ENCODE measurements around the gene CFAP221. TPM values are rescaled to one million over a fixed set of nuclear protein-coding genes. Genes with fewer than 3 reads are reported as not detected.

Gene CFAP221
- polyA plus RNA-seq, 2 of the 4 experiments (the other 2 are of a cell fraction) = 0.17 to 0.30 TPM

DNA sequence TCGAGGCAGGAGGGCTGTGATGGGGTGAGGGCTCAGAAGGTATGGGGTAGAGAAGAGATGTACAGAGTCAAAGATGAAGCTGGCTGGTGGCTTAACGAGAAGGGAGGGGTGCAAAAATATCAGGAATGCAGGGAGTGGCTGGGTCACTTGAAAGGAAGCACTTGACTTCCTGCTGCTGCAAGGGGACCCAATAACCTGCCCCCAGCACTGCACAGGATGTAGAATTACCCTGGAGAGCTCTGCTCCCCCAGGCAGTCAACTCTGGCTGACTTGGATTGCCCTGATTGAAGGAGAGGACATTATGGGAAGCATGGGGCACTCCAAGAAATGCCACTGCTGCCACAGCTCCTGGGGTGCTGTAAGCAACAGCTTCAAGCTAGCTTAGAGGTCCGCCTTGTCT lies 41.8 kb downstream of the CFAP221 start:
- CTCF ChIA-PET = interaction anchor here (1.2 kb wide), 2 partner anchors 8 to 110 kb away, joined by 3 to 5 read pairs; no protein-coding TSS in a partner anchor
- no peak for DNase-seq (ENCODE audit: low read depth in 1 of 2, low spot score in 1 of 2)
- WGBS (ENCODE audit: missing lambda C conversion rate) = 6% methylated on average over 3 of the region's 3 CpGs
- H3K27ac ChIP-seq = no peak overlapping the region
- no peak overlapping the region for H3K4me2 ChIP-seq
- no peak for FAIRE-seq
- H3K4me1 ChIP-seq = no peaks in the 10 kb centered on the region
- no peak for TF ChIP-seq HOXB5 (CRISPR knock-in tag; IDR thresholded peaks at IDR 0.05)
- no peak for TF ChIP-seq CBX8 (IDR thresholded peaks at IDR 0.05)
- TF ChIP-seq HDAC2 (IDR thresholded peaks at IDR 0.05) = no peak
- no peak for TF ChIP-seq RNF2 (IDR thresholded peaks at IDR 0.05; ENCODE audit: borderline replicate concordance, low read depth)
- TF ChIP-seq HOXA7 (CRISPR knock-in tag; IDR thresholded peaks at IDR 0.05) = no peak
- no peak for TF ChIP-seq JUN (IDR thresholded peaks at IDR 0.05)
- no peak for TF ChIP-seq ZNF302 (CRISPR knock-in tag; IDR thresholded peaks at IDR 0.05)
- ATAC-seq = peak in 1 of 2 experiments; percentile 30; a peak in 2 of 6 replicates
- POLR2A ChIA-PET = no interaction called here
- H3K9me3 ChIP-seq = 0 out of 3 replicates have a peak, but pooled peaks cover 7% of the 10 kb centered on the region
- no peak overlapping the region for H3K4me3 ChIP-seq

- ChIA-PET POLR2A (no interaction called here), CTCF (no interaction called here)
- Histone ChIP-seq H3K4me1 (no peaks in the 10 kb centered on the region), H3K27ac (no peak overlapping the region), H3K9me3 (no peaks in the 10 kb centered on the region), H3K4me3 (no peak overlapping the region), H3K4me2 (no peak overlapping the region)
- WGBS (ENCODE audit: missing lambda C conversion rate) = 51% methylated on average over 3 of the region's 3 CpGs
- FAIRE-seq = no peak
- TF ChIP-seq PHF8 (IDR thresholded peaks at IDR 0.05; ENCODE audit: borderline replicate concordance, low read depth) = no peak
- TF ChIP-seq TFCP2L1 (CRISPR knock-in tag; IDR thresholded peaks at IDR 0.05) = no peak
- TF ChIP-seq CBX2 (IDR thresholded peaks at IDR 0.05; ENCODE audit: borderline replicate concordance, low read depth) = no peak
- no peak for TF ChIP-seq SREBF2 (IDR thresholded peaks at IDR 0.05)
- no peak for TF ChIP-seq EHMT2 (IDR thresholded peaks at IDR 0.05; ENCODE audit: low read depth)
- TF ChIP-seq POLR2AphosphoS2 (conservative IDR thresholded peaks at IDR 0.05; ENCODE audit: low read length) = no peak
- no peak for TF ChIP-seq CTCF (IDR thresholded peaks at IDR 0.05)
- TF ChIP-seq ATOH8 (CRISPR knock-in tag; IDR thresholded peaks at IDR 0.05; ENCODE audit: low read depth) = no peak
- no peak for TF ChIP-seq GATA3 (IDR thresholded peaks at IDR 0.05; ENCODE audit: borderline replicate concordance)
- TF ChIP-seq EP300 (IDR thresholded peaks at IDR 0.05) = no peak
- no peak for TF ChIP-seq SMC3 (IDR thresholded peaks at IDR 0.05)
- no peak for TF ChIP-seq CBX8 (IDR thresholded peaks at IDR 0.05)
- TF ChIP-seq FOSL2 (IDR thresholded peaks at IDR 0.05) = no peak
- no peak for TF ChIP-seq FOSL2 (CRISPR knock-in tag; IDR thresholded peaks at IDR 0.05)
- TF ChIP-seq JUNB (IDR thresholded peaks at IDR 0.05) = no peak
- no peak for TF ChIP-seq RCOR1 (IDR thresholded peaks at IDR 0.05; ENCODE audit: low read depth, low read length)
- TF ChIP-seq HEYL (CRISPR knock-in tag; IDR thresholded peaks at IDR 0.05) = no peak
- TF ChIP-seq NPAS2 (CRISPR knock-in tag; IDR thresholded peaks at IDR 0.05; ENCODE audit: borderline replicate concordance) = no peak
- DNase-seq (ENCODE audit: low read depth in 1 of 2, low spot score in 1 of 2) = no peak
- no peak for ATAC-seq
These were observed 46.6 kb downstream of the CFAP221 start for GRCh38 chr2:119590873-119591272.

DNA sequence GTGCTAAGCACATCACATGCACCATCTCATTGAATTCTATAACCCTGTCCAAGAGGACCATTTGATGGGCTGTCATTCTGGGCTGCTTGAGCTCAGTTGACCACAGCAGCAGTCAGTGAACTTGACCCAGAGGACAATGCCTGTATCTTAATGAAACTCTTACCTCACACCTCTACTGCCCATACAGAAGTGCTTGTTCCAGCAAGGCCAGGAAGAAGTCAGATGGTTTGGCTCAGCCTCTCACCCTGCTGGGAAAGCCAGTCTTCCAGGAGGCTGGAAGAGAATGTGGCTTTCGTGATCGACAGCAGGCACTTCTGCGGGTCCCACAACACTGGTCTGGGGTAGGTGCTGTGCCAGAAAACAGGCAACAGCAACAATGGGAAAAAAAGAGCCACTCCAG lies 47.3 kb downstream of the CFAP221 start:
- CTCF ChIA-PET = no interaction called here
- H3K4me3 ChIP-seq = no peak overlapping the region
- POLR2A ChIA-PET = no interaction called here
- DNase-seq (ENCODE audit: low read depth in 1 of 2, low spot score in 1 of 2) = no peak
- no peak overlapping the region for H3K4me2 ChIP-seq
- no peaks in the 10 kb centered on the region for H3K4me1 ChIP-seq
- 70% methylated on average over 3 of the region's 3 CpGs for WGBS (ENCODE audit: missing lambda C conversion rate)
- ATAC-seq = no peak
- TF ChIP-seq CHD2 (IDR thresholded peaks at IDR 0.05; ENCODE audit: low read length, partially characterized antibody) (no peak), NR3C1 (IDR thresholded peaks at IDR 0.05) (no peak), NFE2L2 (conservative IDR thresholded peaks at IDR 0.05; ENCODE audit: low read length) (no peak), SMC3 (IDR thresholded peaks at IDR 0.05) (no peak), MYC (IDR thresholded peaks at IDR 0.05; ENCODE audit: borderline replicate concordance, low read length) (no peak), ELK1 (IDR thresholded peaks at IDR 0.05; ENCODE audit: low read depth, low read length) (no peak), FOXS1 (CRISPR knock-in tag; IDR thresholded peaks at IDR 0.05) (no peak), RFX5 (IDR thresholded peaks at IDR 0.05) (no peak)
- H3K9me3 ChIP-seq = no peaks in the 10 kb centered on the region
- FAIRE-seq = no peak
- no peak overlapping the region for H3K27ac ChIP-seq

All from A549 (cell line).